ENCODE results near the gene FYTTD1. TPM values are rescaled to one million over a fixed set of nuclear protein-coding genes. Genes with fewer than 3 reads are reported as not detected.

Gene FYTTD1
- total and polyA plus RNA-seq, 4 donors, result 12.1 to 90.2 (median 29.2) TPM

- no peak for TF ChIP-seq CTCF (IDR thresholded peaks at IDR 0.05; ENCODE audit: control extremely low read depth, extremely low read depth)
Measured at GRCh38 chr3:197811343-197811742, 61.7 kb downstream of the FYTTD1 start.

GRCh38 chr3:197814372-197814771 is 64.7 kb downstream of the FYTTD1 start:
- Histone ChIP-seq H3K9ac (ENCODE audit: insufficient read depth in 1 of 2, low read length in 2 of 2) (no peak overlapping the region), H3K27ac (ENCODE audit: low read depth in 1 of 2, low read length in 1 of 2) (no peak overlapping the region), H3K4me1 (ENCODE audit: control insufficient read depth in 5 of 5, insufficient read depth in 5 of 5, low read length in 5 of 5) (peaks cover 0 to 10% (median 3%) of the 10 kb centered on the region in 5 donors), H3K36me3 (ENCODE audit: control insufficient read depth in 4 of 4, insufficient read depth in 4 of 4, low read length in 4 of 4) (no peaks in the 10 kb centered on the region), H3K4me3 (no peak overlapping the region), H3K9me3 (ENCODE audit: control insufficient read depth in 4 of 4, insufficient read depth in 3 of 4, low read length in 3 of 4) (no peaks in the 10 kb centered on the region), H3K27me3 (ENCODE audit: control insufficient read depth in 3 of 3, insufficient read depth in 3 of 3, low read length in 2 of 3) (no peaks in the 10 kb centered on the region)
- no peak for TF ChIP-seq CTCF (IDR thresholded peaks at IDR 0.05; ENCODE audit: control extremely low read depth, extremely low read depth)
- no peak for DNase-seq
- ATAC-seq (ENCODE audit: insufficient read depth, low FRiP score), result no peak
- 96 to 97% methylated on average over 4 of the region's 4 CpGs for WGBS, 2 donors

More at GRCh38 chr3:197811343-197811742, 61.7 kb downstream of the FYTTD1 start:
- 74 to 78% methylated on average over 3 of the region's 3 CpGs for WGBS, 2 donors
- H3K4me3 ChIP-seq, result no peak overlapping the region
- peaks cover 0 to 23% (median 3%) of the 10 kb centered on the region in 5 donors for H3K4me1 ChIP-seq (ENCODE audit: control insufficient read depth in 5 of 5, insufficient read depth in 5 of 5, low read length in 5 of 5)
- no peak for ATAC-seq (ENCODE audit: insufficient read depth, low FRiP score)
- DNase-seq, result no peak
- H3K27ac ChIP-seq (ENCODE audit: low read depth in 1 of 2, low read length in 1 of 2), result no peak overlapping the region
- H3K36me3 ChIP-seq (ENCODE audit: control insufficient read depth in 4 of 4, insufficient read depth in 4 of 4, low read length in 4 of 4), result peaks cover 0 to 3% (median 0%) of the 10 kb centered on the region in 4 donors
- no peak overlapping the region for H3K9ac ChIP-seq (ENCODE audit: insufficient read depth in 1 of 2, low read length in 2 of 2)
- H3K27me3 ChIP-seq (ENCODE audit: control insufficient read depth in 3 of 3, insufficient read depth in 3 of 3, low read length in 2 of 3), result no peaks in the 10 kb centered on the region
- H3K9me3 ChIP-seq (ENCODE audit: control insufficient read depth in 4 of 4, insufficient read depth in 3 of 4, low read length in 3 of 4), result no peaks in the 10 kb centered on the region

- no peaks in the 10 kb centered on the region for H3K9me3 ChIP-seq (ENCODE audit: control insufficient read depth in 4 of 4, insufficient read depth in 3 of 4, low read length in 3 of 4)
- H3K27ac ChIP-seq (ENCODE audit: low read depth in 1 of 2, low read length in 1 of 2), result no peak overlapping the region
- peaks cover 0 to 8% (median 0%) of the 10 kb centered on the region in 5 donors for H3K4me1 ChIP-seq (ENCODE audit: control insufficient read depth in 5 of 5, insufficient read depth in 5 of 5, low read length in 5 of 5)
- H3K4me3 ChIP-seq, result no peak overlapping the region
- H3K36me3 ChIP-seq (ENCODE audit: control insufficient read depth in 4 of 4, insufficient read depth in 4 of 4, low read length in 4 of 4), result peaks cover 3 to 11% (median 8%) of the 10 kb centered on the region in 4 donors
- 71 to 76% methylated on average over 8 of the region's 8 CpGs for WGBS, 2 donors
- H3K9ac ChIP-seq (ENCODE audit: insufficient read depth in 1 of 2, low read length in 2 of 2), result no peak overlapping the region
- TF ChIP-seq CTCF (IDR thresholded peaks at IDR 0.05; ENCODE audit: control extremely low read depth, extremely low read depth), result no peak
- ATAC-seq (ENCODE audit: insufficient read depth, low FRiP score) (no peak), DNase-seq (no peak)
- H3K27me3 ChIP-seq (ENCODE audit: control insufficient read depth in 3 of 3, insufficient read depth in 3 of 3, low read length in 2 of 3), result no peaks in the 10 kb centered on the region
Measured at GRCh38 chr3:197820550-197821335, 71.1 kb downstream of the FYTTD1 start.

All from lung (tissue), 12 donors.